Chondrocyte (in vitro differentiated cells): ENCODE data around the gene ARHGAP44. TPM values are rescaled to one million over a fixed set of nuclear protein-coding genes. Genes with fewer than 3 reads are reported as not detected.

ENCODE experiments used
- DNase-seq: peaks from one replicate; pipeline ENCODE4 v3.0.0; 2021; ENCODE audit warnings: mixed read lengths, low spot score
- H3K27ac Mint-ChIP-seq: one replicate; pipeline ENCODE4 v1.8.0; 2021; ENCODE audit warnings: mild to moderate bottlenecking, moderate library complexity, mixed read lengths; ENCODE audit not compliant: unreplicated experiment
- H3K27me3 Mint-ChIP-seq: 2 replicates; pipeline ENCODE4 v1.8.0; 2021; ENCODE audit warnings: low read depth, mixed read lengths
- H3K36me3 Mint-ChIP-seq: 2 replicates; pipeline ENCODE4 v1.8.0; 2021; ENCODE audit warnings: low read depth, mixed read lengths
- H3K4me1 Mint-ChIP-seq: 2 replicates; pipeline ENCODE4 v1.8.0; 2021; ENCODE audit warnings: low read depth, mild to moderate bottlenecking, mixed read lengths
- H3K4me3 Mint-ChIP-seq: one replicate; pipeline ENCODE4 v1.8.0; 2021; ENCODE audit warnings: mild to moderate bottlenecking, moderate library complexity, mixed read lengths; ENCODE audit not compliant: unreplicated experiment
- H3K9me3 Mint-ChIP-seq: 2 replicates; pipeline ENCODE4 v1.8.0; 2021; ENCODE audit warnings: low read depth, mixed read lengths
- total RNA-seq: library from RNA; stranded (reverse); gene quantifications from 3 replicates; pipeline ENCODE4 v1.2.1, GENCODE V29; 2021
- TF ChIP-seq, protein P1 (sequence below): fragments of 200-600 bp; sonication (generic); IDR thresholded peaks from 2 replicates; pipeline ENCODE4 v1.5.0; 2021; ENCODE audit warnings: antibody characterized with exemption, mild to moderate bottlenecking, moderate library complexity

ARHGAP44 gene
- total RNA-seq, 1 donor from 2014 or later, result 5.7 TPM

- H3K4me1 Mint-ChIP-seq, result no peaks in the 10 kb centered on the region
- no peak overlapping the region for H3K27ac Mint-ChIP-seq
- peaks cover 19% of the 10 kb centered on the region for H3K36me3 Mint-ChIP-seq
These were observed 162.7 kb downstream of the ARHGAP44 start for GRCh38 chr17:12952012-12952411.

GRCh38 chr17:12953156-12953555, 163.9 kb downstream of the ARHGAP44 start:
- Mint-ChIP-seq H3K4me1 (no peaks in the 10 kb centered on the region), H3K36me3 (peaks cover 16% of the 10 kb centered on the region), H3K27me3 (no peaks in the 10 kb centered on the region), H3K27ac (no peak overlapping the region), H3K9me3 (peaks cover 9% of the 10 kb centered on the region), H3K4me3 (no peak overlapping the region)
- TF ChIP-seq, protein P1, sequence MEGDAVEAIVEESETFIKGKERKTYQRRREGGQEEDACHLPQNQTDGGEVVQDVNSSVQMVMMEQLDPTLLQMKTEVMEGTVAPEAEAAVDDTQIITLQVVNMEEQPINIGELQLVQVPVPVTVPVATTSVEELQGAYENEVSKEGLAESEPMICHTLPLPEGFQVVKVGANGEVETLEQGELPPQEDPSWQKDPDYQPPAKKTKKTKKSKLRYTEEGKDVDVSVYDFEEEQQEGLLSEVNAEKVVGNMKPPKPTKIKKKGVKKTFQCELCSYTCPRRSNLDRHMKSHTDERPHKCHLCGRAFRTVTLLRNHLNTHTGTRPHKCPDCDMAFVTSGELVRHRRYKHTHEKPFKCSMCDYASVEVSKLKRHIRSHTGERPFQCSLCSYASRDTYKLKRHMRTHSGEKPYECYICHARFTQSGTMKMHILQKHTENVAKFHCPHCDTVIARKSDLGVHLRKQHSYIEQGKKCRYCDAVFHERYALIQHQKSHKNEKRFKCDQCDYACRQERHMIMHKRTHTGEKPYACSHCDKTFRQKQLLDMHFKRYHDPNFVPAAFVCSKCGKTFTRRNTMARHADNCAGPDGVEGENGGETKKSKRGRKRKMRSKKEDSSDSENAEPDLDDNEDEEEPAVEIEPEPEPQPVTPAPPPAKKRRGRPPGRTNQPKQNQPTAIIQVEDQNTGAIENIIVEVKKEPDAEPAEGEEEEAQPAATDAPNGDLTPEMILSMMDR, result no peak
- DNase-seq, result no peak

More at GRCh38 chr17:12952012-12952411, 162.7 kb downstream of the ARHGAP44 start:
- Mint-ChIP-seq H3K27me3 (no peaks in the 10 kb centered on the region), H3K4me3 (no peak overlapping the region), H3K9me3 (peaks cover 4% of the 10 kb centered on the region)
- DNase-seq, result no peak
- TF ChIP-seq, protein P1, result no peak

- Mint-ChIP-seq H3K27me3 (no peaks in the 10 kb centered on the region), H3K4me1 (no peaks in the 10 kb centered on the region), H3K27ac (no peak overlapping the region), H3K9me3 (peaks cover 9% of the 10 kb centered on the region), H3K36me3 (peaks cover 13% of the 10 kb centered on the region), H3K4me3 (no peak overlapping the region)
- TF ChIP-seq, protein P1, result no peak
- DNase-seq, result no peak
These were observed 166.2 kb downstream of the ARHGAP44 start for GRCh38 chr17:12955521-12955920.

GRCh38 chr17:12958786-12959185, 169.5 kb downstream of the ARHGAP44 start:
- Mint-ChIP-seq H3K9me3 (peaks cover 9% of the 10 kb centered on the region), H3K4me1 (no peaks in the 10 kb centered on the region), H3K27me3 (no peaks in the 10 kb centered on the region), H3K27ac (no peak overlapping the region), H3K4me3 (no peak overlapping the region), H3K36me3 (peaks cover 10% of the 10 kb centered on the region)
- DNase-seq, result no peak
- TF ChIP-seq, protein P1, result no peak

DNA sequence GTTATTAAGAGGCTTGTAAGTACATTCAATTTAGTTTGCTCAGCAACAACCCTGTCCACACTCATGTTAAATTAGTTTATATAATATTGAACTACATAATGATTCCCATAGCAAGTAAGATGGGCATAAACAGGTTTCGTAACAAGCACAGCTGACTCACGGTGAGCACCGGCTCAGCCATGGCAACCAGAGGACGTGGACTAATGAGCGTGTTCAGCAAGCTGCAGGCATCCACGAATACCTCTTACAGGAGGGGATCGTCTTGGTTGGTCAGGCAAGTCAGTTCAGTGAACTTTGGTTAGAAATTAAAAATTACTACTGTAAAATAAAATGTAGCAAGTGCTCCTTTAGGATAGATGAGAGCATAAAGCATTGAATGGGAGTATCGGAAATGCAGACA, 170.1 kb downstream of the ARHGAP44 start:
- DNase-seq, result no peak
- Mint-ChIP-seq H3K27me3 (no peaks in the 10 kb centered on the region), H3K36me3 (peaks cover 10% of the 10 kb centered on the region), H3K27ac (no peak overlapping the region), H3K4me1 (no peaks in the 10 kb centered on the region), H3K4me3 (no peak overlapping the region), H3K9me3 (peaks cover 9% of the 10 kb centered on the region)
- TF ChIP-seq, protein P1, result no peak
